ENCODE measurements around the gene CLIC4. TPM values are rescaled to one million over a fixed set of nuclear protein-coding genes. Genes with fewer than 3 reads are reported as not detected.

Gene CLIC4
- total RNA-seq, 4 donors from 2014 or later = 17.3 to 63.5 (median 32.6) TPM

DNA sequence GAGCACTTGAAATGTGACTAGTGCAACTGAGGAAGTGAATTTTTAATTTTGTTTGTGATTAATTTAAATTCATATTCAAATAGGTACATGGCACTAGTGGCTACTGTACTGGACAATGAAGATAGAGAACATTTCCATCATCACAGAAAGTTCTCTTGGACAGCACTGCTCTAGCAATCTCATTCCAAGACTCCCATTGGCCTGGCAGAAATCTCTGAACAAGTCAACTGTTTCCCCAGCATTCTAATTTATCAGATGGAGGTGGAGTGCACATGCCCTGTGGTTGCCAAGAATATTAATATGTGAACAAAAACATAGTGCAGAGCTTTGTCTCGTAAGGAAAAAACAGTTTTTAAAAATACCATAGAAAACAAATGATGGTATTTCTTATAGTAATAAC, 81.3 kb downstream of the CLIC4 start:
- TF ChIP-seq, protein P1, sequence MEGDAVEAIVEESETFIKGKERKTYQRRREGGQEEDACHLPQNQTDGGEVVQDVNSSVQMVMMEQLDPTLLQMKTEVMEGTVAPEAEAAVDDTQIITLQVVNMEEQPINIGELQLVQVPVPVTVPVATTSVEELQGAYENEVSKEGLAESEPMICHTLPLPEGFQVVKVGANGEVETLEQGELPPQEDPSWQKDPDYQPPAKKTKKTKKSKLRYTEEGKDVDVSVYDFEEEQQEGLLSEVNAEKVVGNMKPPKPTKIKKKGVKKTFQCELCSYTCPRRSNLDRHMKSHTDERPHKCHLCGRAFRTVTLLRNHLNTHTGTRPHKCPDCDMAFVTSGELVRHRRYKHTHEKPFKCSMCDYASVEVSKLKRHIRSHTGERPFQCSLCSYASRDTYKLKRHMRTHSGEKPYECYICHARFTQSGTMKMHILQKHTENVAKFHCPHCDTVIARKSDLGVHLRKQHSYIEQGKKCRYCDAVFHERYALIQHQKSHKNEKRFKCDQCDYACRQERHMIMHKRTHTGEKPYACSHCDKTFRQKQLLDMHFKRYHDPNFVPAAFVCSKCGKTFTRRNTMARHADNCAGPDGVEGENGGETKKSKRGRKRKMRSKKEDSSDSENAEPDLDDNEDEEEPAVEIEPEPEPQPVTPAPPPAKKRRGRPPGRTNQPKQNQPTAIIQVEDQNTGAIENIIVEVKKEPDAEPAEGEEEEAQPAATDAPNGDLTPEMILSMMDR (IDR thresholded peaks at IDR 0.05) = no peak
- no peak for TF ChIP-seq POLR2A (IDR thresholded peaks at IDR 0.05)
- no peaks in the 10 kb centered on the region for H3K36me3 ChIP-seq
- no peaks in the 10 kb centered on the region for H3K9me3 ChIP-seq
- no peak for DNase-seq
- no peak overlapping the region for H3K4me3 ChIP-seq
- H3K4me1 ChIP-seq = peaks cover 0 to 5% (median 0%) of the 10 kb centered on the region in 4 donors
- H3K27ac ChIP-seq = no peak overlapping the region
- no peaks in the 10 kb centered on the region for H3K27me3 ChIP-seq

DNA sequence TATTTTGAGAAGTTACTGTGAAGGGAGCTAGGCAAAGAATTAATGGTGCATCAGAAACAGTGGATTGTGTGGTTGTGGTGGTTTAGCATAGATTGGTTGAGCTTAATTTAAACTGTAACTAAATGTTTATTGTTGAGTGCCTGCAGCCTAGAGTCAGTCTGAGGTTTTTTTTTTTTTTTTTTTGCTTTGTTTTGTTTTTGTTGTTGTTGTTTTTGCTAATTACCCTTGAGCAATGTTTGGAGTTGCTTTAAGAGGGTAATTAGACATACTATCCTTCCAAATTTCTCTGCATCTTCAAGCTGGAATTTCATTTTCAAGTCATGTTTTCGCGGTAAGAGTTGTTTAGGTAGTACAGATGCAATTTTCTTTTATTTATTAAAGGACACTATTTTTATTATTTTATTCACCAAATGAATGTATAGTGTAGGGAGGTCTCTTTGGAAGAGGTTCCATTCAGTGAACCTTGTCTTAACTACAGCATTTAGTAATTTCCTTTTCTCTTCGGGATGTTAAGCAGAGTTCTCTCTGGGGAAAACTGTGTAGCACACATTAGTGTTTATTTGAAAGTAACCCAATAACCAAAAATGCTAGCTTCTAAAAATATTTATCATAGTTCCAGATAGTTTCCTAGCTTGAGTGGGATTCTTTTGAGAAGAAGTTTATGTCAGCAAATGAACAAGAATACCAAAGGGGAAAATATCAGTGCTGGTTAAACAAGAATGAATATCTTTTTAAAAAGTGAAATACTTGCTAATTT, 82.3 kb downstream of the CLIC4 start:
- Histone ChIP-seq H3K4me3 (no peak overlapping the region), H3K27ac (no peak overlapping the region), H3K27me3 (no peaks in the 10 kb centered on the region), H3K36me3 (no peaks in the 10 kb centered on the region), H3K9me3 (no peaks in the 10 kb centered on the region), H3K4me1 (peaks cover 0 to 5% (median 0%) of the 10 kb centered on the region in 4 donors)
- TF ChIP-seq, protein P1 (IDR thresholded peaks at IDR 0.05) = no peak
- TF ChIP-seq POLR2A (IDR thresholded peaks at IDR 0.05) = no peak
- no peak for DNase-seq

DNA sequence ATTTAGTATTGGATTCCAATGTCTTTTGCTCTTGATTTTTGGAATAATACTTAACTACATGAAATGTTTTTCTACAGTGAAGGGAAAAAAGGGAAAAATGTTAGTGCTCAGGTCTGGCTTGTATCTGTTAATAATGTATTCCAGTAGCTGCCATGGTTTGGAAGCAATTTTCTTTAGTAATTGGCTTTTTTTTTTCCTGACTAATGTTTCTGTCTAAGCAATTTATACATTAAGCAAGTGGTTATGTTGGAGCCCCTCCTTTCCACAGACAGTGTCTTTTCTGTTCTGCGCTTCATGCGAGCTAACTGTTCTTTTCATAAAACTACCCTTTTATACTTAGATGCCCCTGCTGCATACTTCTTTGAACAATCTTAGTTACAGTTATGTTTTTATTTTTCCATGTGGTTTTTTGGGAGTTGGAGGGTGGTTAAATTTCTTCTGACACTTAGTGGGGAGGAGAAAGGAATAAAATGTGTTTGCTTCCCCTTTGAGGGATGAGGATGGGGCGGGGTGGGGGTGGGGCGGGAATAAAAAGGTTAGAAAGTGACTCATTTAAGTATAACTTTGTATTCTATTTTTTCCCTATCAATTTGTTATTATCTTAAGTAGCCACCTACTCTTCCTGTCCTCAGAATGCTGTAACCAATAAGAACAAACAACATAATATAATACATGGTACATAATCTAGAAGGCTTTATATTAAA, 83.1 kb downstream of the CLIC4 start:
- H3K27ac ChIP-seq = no peak overlapping the region
- no peak for DNase-seq
- H3K9me3 ChIP-seq = no peaks in the 10 kb centered on the region
- peaks cover 0 to 5% (median 0%) of the 10 kb centered on the region in 4 donors for H3K4me1 ChIP-seq
- TF ChIP-seq, protein P1 (IDR thresholded peaks at IDR 0.05) = no peak
- no peak for TF ChIP-seq POLR2A (IDR thresholded peaks at IDR 0.05)
- no peak overlapping the region for H3K4me3 ChIP-seq
- H3K36me3 ChIP-seq = no peaks in the 10 kb centered on the region
- H3K27me3 ChIP-seq = no peaks in the 10 kb centered on the region

- no peak for DNase-seq
- Histone ChIP-seq H3K9me3 (no peaks in the 10 kb centered on the region), H3K27ac (no peak overlapping the region), H3K4me3 (no peak overlapping the region), H3K4me1 (peaks cover 0 to 5% (median 0%) of the 10 kb centered on the region in 4 donors), H3K27me3 (no peaks in the 10 kb centered on the region), H3K36me3 (no peaks in the 10 kb centered on the region)
- TF ChIP-seq, protein P1 (IDR thresholded peaks at IDR 0.05) = no peak
- no peak for TF ChIP-seq POLR2A (IDR thresholded peaks at IDR 0.05)
Measured at GRCh38 chr1:24828887-24829192, 83.6 kb downstream of the CLIC4 start.

- Histone ChIP-seq H3K36me3 (no peaks in the 10 kb centered on the region), H3K9me3 (no peaks in the 10 kb centered on the region), H3K4me3 (no peak overlapping the region), H3K27ac (no peak overlapping the region), H3K4me1 (peaks cover 0 to 5% (median 0%) of the 10 kb centered on the region in 4 donors), H3K27me3 (no peaks in the 10 kb centered on the region)
- no peak for DNase-seq
- TF ChIP-seq POLR2A (IDR thresholded peaks at IDR 0.05) = no peak
- TF ChIP-seq, protein P1 (IDR thresholded peaks at IDR 0.05) = peak; percentile 49 to 87 (median 81)
Measured at GRCh38 chr1:24830680-24831272, 85.5 kb downstream of the CLIC4 start.

All from Peyer's patch (tissue), 4 donors.